HEK293 (cell line): Measurements from ENCODE around the gene CA10.

ENCODE experiments used
- FEZF1 ChIP-seq: fragments of 450-650 bp; formaldehyde crosslinking; IDR thresholded peaks from 2 replicates; pipeline ENCODE4 v1.5.1; 2016; ENCODE audit warnings: missing biosample characterization, missing genetic modification characterization
- KLF7 ChIP-seq: fragments of 450-650 bp; formaldehyde crosslinking; IDR thresholded peaks from 2 replicates; pipeline ENCODE4 v1.5.1; 2016; ENCODE audit warnings: missing biosample characterization, missing genetic modification characterization, borderline replicate concordance
- MZF1 ChIP-seq: fragments of 450-650 bp; formaldehyde crosslinking; IDR thresholded peaks from 2 replicates; pipeline ENCODE4 v1.5.1; 2017; ENCODE audit warnings: missing biosample characterization, missing genetic modification characterization, borderline replicate concordance
- SP3 ChIP-seq: fragments of 450-650 bp; formaldehyde crosslinking; IDR thresholded peaks from 2 replicates; pipeline ENCODE4 v1.5.1; 2016; ENCODE audit warnings: missing biosample characterization, missing genetic modification characterization
- YY1 ChIP-seq: fragments of 450-650 bp; formaldehyde crosslinking; IDR thresholded peaks from 2 replicates; pipeline ENCODE4 v1.5.1; 2018; ENCODE audit warnings: missing biosample characterization, missing genetic modification characterization
- ZBTB21 ChIP-seq: fragments of 450-650 bp; formaldehyde crosslinking; IDR thresholded peaks from 2 replicates; pipeline ENCODE4 v1.5.1; 2017; ENCODE audit warnings: missing biosample characterization, missing genetic modification characterization
- ZBTB8A ChIP-seq: fragments of 450-650 bp; formaldehyde crosslinking; IDR thresholded peaks from 2 replicates; pipeline ENCODE4 v1.5.1; 2016; ENCODE audit warnings: missing biosample characterization, missing genetic modification characterization
- ZFP3 ChIP-seq: fragments of 450-650 bp; formaldehyde crosslinking; IDR thresholded peaks from 2 replicates; pipeline ENCODE4 v1.5.1; 2016; ENCODE audit warnings: low read depth, missing biosample characterization, missing genetic modification characterization
- ZNF248 ChIP-seq: fragments of 450-650 bp; formaldehyde crosslinking; IDR thresholded peaks from 2 replicates; pipeline ENCODE4 v1.5.1; 2017; ENCODE audit warnings: missing biosample characterization, missing genetic modification characterization
- ZNF501 ChIP-seq: fragments of 450-650 bp; formaldehyde crosslinking; IDR thresholded peaks from 2 replicates; pipeline ENCODE4 v1.5.1; 2016; ENCODE audit warnings: missing biosample characterization, missing genetic modification characterization
- TF ChIP-seq, protein P1 (sequence below): fragments of 450-650 bp; formaldehyde crosslinking; IDR thresholded peaks from 2 replicates; pipeline ENCODE4 v1.5.1; 2016; ENCODE audit warnings: missing biosample characterization, missing genetic modification characterization
- TF ChIP-seq, protein P2 (sequence below): sonication (generic); formaldehyde crosslinking; IDR thresholded peaks from 2 replicates; pipeline ENCODE4 v1.8.1; 2022; ENCODE audit warnings: mild to moderate bottlenecking, moderate library complexity, missing genetic modification reagents
- TF ChIP-seq, protein P3 (sequence below): fragments of 450-650 bp; formaldehyde crosslinking; IDR thresholded peaks from 2 replicates; pipeline ENCODE4 v1.5.1; 2016; ENCODE audit warnings: missing biosample characterization, missing genetic modification characterization

DNA sequence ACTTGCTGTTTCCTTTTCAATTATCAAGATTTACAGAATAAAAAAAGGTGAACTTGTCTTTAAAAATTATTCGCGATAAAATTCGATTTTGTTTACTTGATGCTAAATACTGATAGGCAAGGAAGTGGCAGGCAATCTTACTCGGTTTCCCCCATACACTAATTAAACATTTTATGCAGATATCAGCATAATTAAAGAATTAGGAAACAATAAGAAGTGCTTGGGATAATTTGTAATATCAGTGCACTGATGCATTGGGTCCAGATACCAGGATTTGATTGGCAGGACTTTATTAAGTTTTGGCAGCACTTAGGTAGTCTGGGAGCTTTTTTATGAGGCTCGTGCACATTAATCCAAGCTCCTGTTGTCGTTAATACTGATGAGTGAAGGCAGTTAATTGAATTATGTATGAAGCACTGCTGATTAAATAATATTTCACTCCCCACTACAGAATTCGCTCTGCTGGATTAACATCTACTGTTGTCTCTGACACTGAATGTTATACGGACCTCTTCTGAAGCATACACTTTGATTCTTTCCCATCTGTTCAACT, 165.6 kb downstream of the CA10 start:
- TF ChIP-seq MZF1 (tag by site-specific recombination) (no peak), FEZF1 (no peak), ZBTB21 (tag by site-specific recombination) (no peak), ZNF248 (tag by site-specific recombination) (no peak), YY1 (tag by site-specific recombination) (no peak), ZBTB8A (tag by site-specific recombination) (no peak), ZNF501 (tag by site-specific recombination) (no peak), SP3 (tag by site-specific recombination) (no peak), ZFP3 (tag by site-specific recombination) (no peak), KLF7 (tag by site-specific recombination) (no peak)
- TF ChIP-seq, protein P1, sequence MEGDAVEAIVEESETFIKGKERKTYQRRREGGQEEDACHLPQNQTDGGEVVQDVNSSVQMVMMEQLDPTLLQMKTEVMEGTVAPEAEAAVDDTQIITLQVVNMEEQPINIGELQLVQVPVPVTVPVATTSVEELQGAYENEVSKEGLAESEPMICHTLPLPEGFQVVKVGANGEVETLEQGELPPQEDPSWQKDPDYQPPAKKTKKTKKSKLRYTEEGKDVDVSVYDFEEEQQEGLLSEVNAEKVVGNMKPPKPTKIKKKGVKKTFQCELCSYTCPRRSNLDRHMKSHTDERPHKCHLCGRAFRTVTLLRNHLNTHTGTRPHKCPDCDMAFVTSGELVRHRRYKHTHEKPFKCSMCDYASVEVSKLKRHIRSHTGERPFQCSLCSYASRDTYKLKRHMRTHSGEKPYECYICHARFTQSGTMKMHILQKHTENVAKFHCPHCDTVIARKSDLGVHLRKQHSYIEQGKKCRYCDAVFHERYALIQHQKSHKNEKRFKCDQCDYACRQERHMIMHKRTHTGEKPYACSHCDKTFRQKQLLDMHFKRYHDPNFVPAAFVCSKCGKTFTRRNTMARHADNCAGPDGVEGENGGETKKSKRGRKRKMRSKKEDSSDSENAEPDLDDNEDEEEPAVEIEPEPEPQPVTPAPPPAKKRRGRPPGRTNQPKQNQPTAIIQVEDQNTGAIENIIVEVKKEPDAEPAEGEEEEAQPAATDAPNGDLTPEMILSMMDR (tag by site-specific recombination) = no peak
- TF ChIP-seq, protein P2, sequence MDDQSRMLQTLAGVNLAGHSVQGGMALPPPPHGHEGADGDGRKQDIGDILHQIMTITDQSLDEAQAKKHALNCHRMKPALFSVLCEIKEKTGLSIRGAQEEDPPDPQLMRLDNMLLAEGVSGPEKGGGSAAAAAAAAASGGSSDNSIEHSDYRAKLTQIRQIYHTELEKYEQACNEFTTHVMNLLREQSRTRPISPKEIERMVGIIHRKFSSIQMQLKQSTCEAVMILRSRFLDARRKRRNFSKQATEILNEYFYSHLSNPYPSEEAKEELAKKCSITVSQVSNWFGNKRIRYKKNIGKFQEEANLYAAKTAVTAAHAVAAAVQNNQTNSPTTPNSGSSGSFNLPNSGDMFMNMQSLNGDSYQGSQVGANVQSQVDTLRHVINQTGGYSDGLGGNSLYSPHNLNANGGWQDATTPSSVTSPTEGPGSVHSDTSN = no peak
- TF ChIP-seq, protein P3, sequence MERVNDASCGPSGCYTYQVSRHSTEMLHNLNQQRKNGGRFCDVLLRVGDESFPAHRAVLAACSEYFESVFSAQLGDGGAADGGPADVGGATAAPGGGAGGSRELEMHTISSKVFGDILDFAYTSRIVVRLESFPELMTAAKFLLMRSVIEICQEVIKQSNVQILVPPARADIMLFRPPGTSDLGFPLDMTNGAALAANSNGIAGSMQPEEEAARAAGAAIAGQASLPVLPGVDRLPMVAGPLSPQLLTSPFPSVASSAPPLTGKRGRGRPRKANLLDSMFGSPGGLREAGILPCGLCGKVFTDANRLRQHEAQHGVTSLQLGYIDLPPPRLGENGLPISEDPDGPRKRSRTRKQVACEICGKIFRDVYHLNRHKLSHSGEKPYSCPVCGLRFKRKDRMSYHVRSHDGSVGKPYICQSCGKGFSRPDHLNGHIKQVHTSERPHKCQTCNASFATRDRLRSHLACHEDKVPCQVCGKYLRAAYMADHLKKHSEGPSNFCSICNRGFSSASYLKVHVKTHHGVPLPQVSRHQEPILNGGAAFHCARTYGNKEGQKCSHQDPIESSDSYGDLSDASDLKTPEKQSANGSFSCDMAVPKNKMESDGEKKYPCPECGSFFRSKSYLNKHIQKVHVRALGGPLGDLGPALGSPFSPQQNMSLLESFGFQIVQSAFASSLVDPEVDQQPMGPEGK (tag by site-specific recombination) = no peak
